Urinary bladder (tissue), 2 donors: ENCODE results near the gene USP12. TPM values are rescaled to one million over a fixed set of nuclear protein-coding genes. Genes with fewer than 3 reads are reported as not detected.

Source experiments
- polyA plus RNA-seq: library from polyadenylated mRNA; stranded (reverse); fragments of 200-250 nt; gene quantifications from one replicate; pipeline ENCODE4 v1.2.3, GENCODE V29; 2013
- total RNA-seq: library from RNA; depleted of rRNA; stranded (reverse); fragments of >200 nt; gene quantifications from one replicate; pipeline ENCODE4 v1.2.3, GENCODE V29; 2014
- donor health status: healthy.

USP12 gene
- total and polyA plus RNA-seq, 2 donors: 21.8 to 45.0 TPM

Other genes with a start within 250 kb of the USP12 start
- 1,344 TPM for gene RPL21, start 79.7 kb upstream of the USP12 start, total RNA-seq
- gene RPL21, start 79.7 kb upstream of the USP12 start, polyA plus RNA-seq: 2,169 TPM
- 8.8 TPM for gene RASL11A, start 99.0 kb upstream of the USP12 start, total RNA-seq
- 44.4 TPM for gene RASL11A, start 99.0 kb upstream of the USP12 start, polyA plus RNA-seq